GM19025 (cell line): ENCODE results near the gene SPON1.

Source experiments
- ATAC-seq: cut with Tn5 transposase; IDR thresholded peaks from one replicate; pipeline ENCODE4 v1.9.1; 2021; ENCODE audit warnings: mild to moderate bottlenecking, low read depth, moderate library complexity; ENCODE audit not compliant: unreplicated experiment

SPON1 gene

GRCh38 chr11:14308114-14308896 is 345.8 kb downstream of the SPON1 start:
- peak; percentile 15 for ATAC-seq

GRCh38 chr11:14308897-14309387 is 346.4 kb downstream of the SPON1 start:
- ATAC-seq = peak; percentile 39

- ATAC-seq = no peak
Measured at GRCh38 chr11:14309425-14310192, 347.1 kb downstream of the SPON1 start.

- ATAC-seq = no peak
Measured at GRCh38 chr11:14310679-14311078, 348.2 kb downstream of the SPON1 start.

- ATAC-seq = no peak
Measured at GRCh38 chr11:14312736-14313438, 350.4 kb downstream of the SPON1 start.

- no peak for ATAC-seq
Measured at GRCh38 chr11:14314127-14314526, 351.6 kb downstream of the SPON1 start.

- ATAC-seq = no peak
Measured at GRCh38 chr11:14315130-14315529, 352.6 kb downstream of the SPON1 start.
